Measurements from ENCODE around the gene NPC1. TPM values are rescaled to one million over a fixed set of nuclear protein-coding genes. Genes with fewer than 3 reads are reported as not detected.
"Not testable (repeated sequence)": the region's sequence is repeated elsewhere in the genome, so short reads cannot be mapped to it uniquely, and the experiment has no call there.

The NPC1 gene
- total RNA-seq, 4 donors from 2014 or later, result 62.8 to 96.4 (median 77.3) TPM

- 25 to 36% methylated on average over 5 of the region's 5 CpGs for WGBS, 2 donors
- TF ChIP-seq CTCF (IDR thresholded peaks at IDR 0.05) (peak; percentile 49 to 71 (median 62)), POLR2A (IDR thresholded peaks at IDR 0.05) (no peak)
- H3K4me3 ChIP-seq, result no peak overlapping the region
- H3K27ac ChIP-seq, result no peak overlapping the region
- no peaks in the 10 kb centered on the region for H3K27me3 ChIP-seq
- H3K9me3 ChIP-seq, result no peaks in the 10 kb centered on the region
- no peaks in the 10 kb centered on the region for H3K36me3 ChIP-seq
- peak; percentile 30 to 52 for DNase-seq (ENCODE audit: low spot score in 2 of 2)
- H3K4me1 ChIP-seq, result peaks cover 0 to 20% (median 8%) of the 10 kb centered on the region in 4 donors
Measured at GRCh38 chr18:23498877-23499276, 87.4 kb downstream of the NPC1 start.

- 77 to 92% methylated on average over 2 of the region's 2 CpGs for WGBS, 2 donors
- Histone ChIP-seq H3K36me3 (no peaks in the 10 kb centered on the region), H3K27me3 (no peaks in the 10 kb centered on the region), H3K9me3 (no peaks in the 10 kb centered on the region), H3K4me3 (no peak overlapping the region), H3K4me1 (peaks cover 0 to 20% (median 8%) of the 10 kb centered on the region in 4 donors), H3K27ac (no peak overlapping the region)
- TF ChIP-seq CTCF (IDR thresholded peaks at IDR 0.05), result no peak
- no peak for TF ChIP-seq EP300 (IDR thresholded peaks at IDR 0.05)
- TF ChIP-seq POLR2A (IDR thresholded peaks at IDR 0.05), result no peak
- DNase-seq (ENCODE audit: low spot score in 2 of 2), result no peak
Measured at GRCh38 chr18:23498117-23498516, 88.2 kb downstream of the NPC1 start.

GRCh38 chr18:23495723-23496440, 90.4 kb downstream of the NPC1 start:
- Histone ChIP-seq H3K4me3 (no peak overlapping the region), H3K36me3 (no peaks in the 10 kb centered on the region), H3K27ac (no peak overlapping the region), H3K9me3 (no peaks in the 10 kb centered on the region), H3K4me1 (peaks cover 0 to 9% (median 0%) of the 10 kb centered on the region in 4 donors), H3K27me3 (no peaks in the 10 kb centered on the region)
- WGBS, 2 donors, result 77 to 80% methylated on average over 12 of the region's 12 CpGs
- no peak for DNase-seq (ENCODE audit: low spot score in 2 of 2)
- TF ChIP-seq POLR2A (IDR thresholded peaks at IDR 0.05) (no peak), EP300 (IDR thresholded peaks at IDR 0.05) (no peak)

- 48 to 55% methylated on average over 1 of the region's 1 CpG for WGBS, 2 donors
- no peaks in the 10 kb centered on the region for H3K27me3 ChIP-seq
- DNase-seq (ENCODE audit: low spot score in 2 of 2), result no peak
- no peak overlapping the region for H3K27ac ChIP-seq
- no peak for TF ChIP-seq EP300 (IDR thresholded peaks at IDR 0.05)
- no peak for TF ChIP-seq POLR2A (IDR thresholded peaks at IDR 0.05)
- TF ChIP-seq CTCF (IDR thresholded peaks at IDR 0.05), result no peak
- H3K4me1 ChIP-seq, result peaks cover 0 to 9% (median 0%) of the 10 kb centered on the region in 4 donors
- no peak overlapping the region for H3K4me3 ChIP-seq
- H3K36me3 ChIP-seq, result no peaks in the 10 kb centered on the region
- H3K9me3 ChIP-seq, result no peaks in the 10 kb centered on the region
Measured at GRCh38 chr18:23494992-23495391, 91.3 kb downstream of the NPC1 start.

- WGBS, 2 donors, result 84 to 89% methylated on average over 1 of the region's 1 CpG
Measured at GRCh38 chr18:23493654-23494053, 92.7 kb downstream of the NPC1 start.

GRCh38 chr18:23489586-23489985, 96.7 kb downstream of the NPC1 start:
- not testable (repeated sequence) for H3K36me3 ChIP-seq; H3K4me3 ChIP-seq; H3K4me1 ChIP-seq; H3K9me3 ChIP-seq; H3K27me3 ChIP-seq; DNase-seq (ENCODE audit: low spot score in 2 of 2); H3K27ac ChIP-seq
- 56 to 59% methylated on average over 5 of the region's 5 CpGs for WGBS, 2 donors

More at GRCh38 chr18:23493654-23494053, 92.7 kb downstream of the NPC1 start:
- H3K36me3 ChIP-seq, result no peaks in the 10 kb centered on the region
- no peak overlapping the region for H3K27ac ChIP-seq
- no peaks in the 10 kb centered on the region for H3K9me3 ChIP-seq
- peaks cover 0 to 2% (median 0%) of the 10 kb centered on the region in 4 donors for H3K4me1 ChIP-seq
- TF ChIP-seq POLR2A (IDR thresholded peaks at IDR 0.05), result no peak
- DNase-seq (ENCODE audit: low spot score in 2 of 2), result no peak
- no peak overlapping the region for H3K4me3 ChIP-seq
- no peaks in the 10 kb centered on the region for H3K27me3 ChIP-seq
